ENCODE results near the gene IL11RA.

GRCh38 chr9:34627716-34628655 is 24.0 kb upstream of the IL11RA start:
- TF ChIP-seq CTCF (IDR thresholded peaks at IDR 0.05; ENCODE audit: low read length) (no peak), EZH2 (IDR thresholded peaks at IDR 0.05; ENCODE audit: borderline replicate concordance, low read length) (no peak)

Data from OCI-LY1 (cell line).